Endometrial microvascular endothelial cells (primary cell): ENCODE results near the gene ZMYND8. TPM values are rescaled to one million over a fixed set of nuclear protein-coding genes. Genes with fewer than 3 reads are reported as not detected.
"Not testable (repeated sequence)": the region's sequence is repeated elsewhere in the genome, so short reads cannot be mapped to it uniquely, and the experiment has no call there.

ENCODE experiments used
- in situ Hi-C: cut with HindIII; loops from 2 replicates; pipeline ENCODE4 v1.10.0; 2017; ENCODE audit warnings: low sequenced_read_pairs, low pct_unique_long_range_greater_than_20kb; ENCODE audit errors: inconsistent ontology term
- total RNA-seq: library from RNA; depleted of rRNA; stranded (reverse); fragments of >200 nt; gene quantifications from one replicate; pipeline ENCODE4 v1.2.3, GENCODE V29; 2015; ENCODE audit errors: inconsistent ontology term

ZMYND8 gene
- total RNA-seq, 1 donor from 2014 or later, result 22.4 TPM

DNA sequence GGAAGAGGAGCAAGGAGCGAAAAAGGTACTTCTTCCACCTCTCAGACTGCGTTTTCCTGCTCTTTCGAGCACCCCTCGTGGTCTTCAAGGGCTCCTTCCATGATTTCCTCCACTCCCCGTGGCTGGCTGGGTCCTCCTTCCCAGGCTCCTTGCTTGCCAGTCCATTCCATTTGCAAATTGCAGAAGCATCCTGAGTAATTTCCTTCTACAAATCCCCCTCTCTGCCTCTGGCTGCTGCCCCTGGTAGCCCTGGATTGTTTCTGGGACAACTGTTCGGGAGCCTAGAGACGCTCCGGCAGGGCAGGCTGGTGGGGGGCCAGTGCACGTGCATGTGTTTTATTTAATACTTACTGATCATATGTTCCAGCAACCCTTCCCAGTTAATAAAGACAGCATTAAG lies 173.1 kb downstream of the ZMYND8 start:
- in situ Hi-C loops, result no loop called here

DNA sequence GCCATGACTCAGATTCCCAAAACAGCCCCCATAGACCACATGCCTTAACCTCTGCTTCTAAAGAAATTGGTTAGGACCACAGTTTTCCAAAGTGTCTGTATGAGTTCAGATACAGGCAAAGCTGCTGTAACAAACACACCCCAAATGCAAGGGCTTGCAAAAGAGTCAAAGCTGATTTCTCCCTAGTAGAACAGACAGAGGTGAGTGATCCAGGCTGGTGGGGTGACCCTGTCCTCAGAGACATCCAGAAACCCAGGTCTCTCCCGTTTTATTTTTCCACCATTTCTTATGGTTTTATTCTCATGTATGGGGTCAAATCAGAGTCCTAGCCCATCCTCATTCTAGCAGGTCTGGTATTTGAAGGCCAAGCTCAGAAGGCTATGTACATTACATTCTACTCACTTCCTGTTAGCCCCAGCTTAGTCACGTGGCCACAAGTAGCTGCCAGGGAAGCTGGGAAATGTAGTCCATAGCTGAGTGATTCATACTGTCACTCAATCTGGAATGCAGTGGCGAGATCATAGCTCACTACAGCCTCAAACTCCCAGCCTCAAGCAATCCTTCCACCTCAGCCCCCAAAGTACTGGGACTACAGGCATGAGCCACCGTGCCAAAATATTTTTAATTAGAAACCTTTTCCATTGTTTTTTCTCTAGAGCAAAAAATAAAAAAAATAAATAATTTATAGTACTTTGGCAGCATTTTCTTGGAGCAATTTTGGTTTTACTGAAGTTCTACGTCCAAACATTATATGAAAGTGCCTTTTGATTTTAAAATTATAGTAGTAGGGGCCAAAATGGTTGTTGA lies 175.2 kb downstream of the ZMYND8 start:
- in situ Hi-C loops, result no loop called here

DNA sequence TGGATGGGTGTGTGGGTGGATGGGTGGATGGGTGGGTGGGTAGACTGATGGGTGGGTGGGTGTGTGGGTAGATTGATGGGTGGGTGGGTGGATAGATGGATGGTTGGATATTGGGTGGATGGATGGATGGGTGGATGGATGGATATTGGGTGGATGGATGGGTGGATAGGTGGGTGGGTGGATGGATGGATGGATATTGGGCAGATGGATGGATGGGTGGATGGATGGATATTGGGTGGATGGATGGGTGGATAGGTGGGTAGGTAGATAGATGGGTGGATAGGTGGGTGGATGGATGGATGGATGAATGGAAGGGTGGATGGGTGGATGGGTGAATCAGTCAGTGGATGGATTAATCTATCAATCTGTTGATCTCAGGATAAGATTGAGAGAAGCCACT lies 177.2 kb downstream of the ZMYND8 start:
- in situ Hi-C loops, result no loop called here

DNA sequence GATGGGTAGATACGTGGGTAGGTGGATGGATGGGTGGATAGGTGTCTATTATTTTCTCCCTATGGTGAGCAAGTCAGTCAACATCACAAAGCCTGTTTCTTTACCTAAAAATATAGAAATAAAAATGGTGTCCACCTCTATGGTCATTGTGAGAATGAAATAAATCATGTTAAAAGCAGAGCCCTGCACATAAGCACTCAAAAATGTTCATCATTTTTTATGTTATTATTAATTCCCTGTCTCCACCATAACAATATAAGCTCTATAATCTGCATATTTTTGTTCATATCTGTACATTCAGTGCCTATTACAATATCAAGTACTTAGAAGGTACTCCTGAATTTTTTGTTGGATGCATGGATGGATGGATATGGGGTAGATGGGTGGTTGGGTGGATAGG lies 177.6 kb downstream of the ZMYND8 start:
- in situ Hi-C loops, result no loop called here

DNA sequence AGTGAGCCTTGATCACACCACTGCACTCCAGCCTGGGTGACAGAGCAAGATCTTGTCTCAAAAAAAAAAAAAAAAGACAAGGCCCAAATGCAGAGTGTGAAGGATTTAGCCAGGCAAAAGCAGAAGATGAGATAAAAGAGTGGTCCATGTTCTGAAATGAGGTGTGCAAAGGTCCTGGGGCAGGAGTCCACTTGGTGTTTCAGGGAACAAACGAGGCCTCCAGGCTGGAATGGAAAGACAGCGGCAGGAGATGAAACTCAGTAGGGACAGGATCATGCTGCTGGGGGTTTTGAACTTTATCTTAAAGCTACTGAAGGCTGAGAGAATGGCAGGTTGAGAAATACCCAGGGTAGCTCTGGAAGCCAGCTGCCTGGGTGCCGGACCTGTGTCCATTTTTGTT lies 178.2 kb downstream of the ZMYND8 start:
- in situ Hi-C loops, result no loop called here

DNA sequence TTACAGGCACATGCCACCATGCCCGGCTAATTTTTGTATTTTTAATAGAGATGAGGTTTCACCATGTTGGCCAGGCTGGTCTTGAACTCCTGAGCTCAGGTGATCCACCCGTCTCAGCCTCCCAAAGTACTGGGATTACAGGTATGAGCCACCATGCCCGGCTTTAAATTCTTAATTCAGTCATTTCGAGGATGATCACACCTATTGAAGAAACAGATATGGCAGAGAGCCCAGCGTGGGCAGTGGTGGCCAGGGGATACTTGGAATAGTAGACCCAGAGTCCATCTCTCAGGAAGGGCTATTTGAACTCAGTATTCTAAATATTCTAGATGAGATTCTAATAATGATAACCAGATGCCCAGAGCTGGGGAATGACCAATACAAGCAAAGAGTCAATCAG lies 180.3 kb downstream of the ZMYND8 start:
- in situ Hi-C loops, result not testable (repeated sequence)

DNA sequence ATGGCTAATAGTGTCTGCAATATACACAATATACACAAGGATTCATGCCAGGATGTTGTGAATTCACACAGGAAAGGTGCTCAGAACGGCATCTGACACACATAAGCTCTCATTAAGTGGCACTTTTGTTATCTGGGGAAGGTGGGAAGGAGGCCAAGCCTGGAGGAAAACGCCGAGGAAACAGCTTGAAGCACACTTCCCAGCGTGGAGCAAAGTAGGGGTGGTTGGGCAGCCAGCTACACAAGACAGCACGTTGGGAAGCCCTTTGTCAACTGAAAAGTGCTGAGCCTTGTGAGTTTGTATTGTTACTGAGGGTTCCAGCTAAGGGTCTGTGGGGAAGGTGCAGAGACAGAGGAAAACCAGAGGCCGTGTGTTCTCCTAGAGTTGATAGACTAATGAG lies 181.0 kb downstream of the ZMYND8 start:
- in situ Hi-C loops, result no loop called here

DNA sequence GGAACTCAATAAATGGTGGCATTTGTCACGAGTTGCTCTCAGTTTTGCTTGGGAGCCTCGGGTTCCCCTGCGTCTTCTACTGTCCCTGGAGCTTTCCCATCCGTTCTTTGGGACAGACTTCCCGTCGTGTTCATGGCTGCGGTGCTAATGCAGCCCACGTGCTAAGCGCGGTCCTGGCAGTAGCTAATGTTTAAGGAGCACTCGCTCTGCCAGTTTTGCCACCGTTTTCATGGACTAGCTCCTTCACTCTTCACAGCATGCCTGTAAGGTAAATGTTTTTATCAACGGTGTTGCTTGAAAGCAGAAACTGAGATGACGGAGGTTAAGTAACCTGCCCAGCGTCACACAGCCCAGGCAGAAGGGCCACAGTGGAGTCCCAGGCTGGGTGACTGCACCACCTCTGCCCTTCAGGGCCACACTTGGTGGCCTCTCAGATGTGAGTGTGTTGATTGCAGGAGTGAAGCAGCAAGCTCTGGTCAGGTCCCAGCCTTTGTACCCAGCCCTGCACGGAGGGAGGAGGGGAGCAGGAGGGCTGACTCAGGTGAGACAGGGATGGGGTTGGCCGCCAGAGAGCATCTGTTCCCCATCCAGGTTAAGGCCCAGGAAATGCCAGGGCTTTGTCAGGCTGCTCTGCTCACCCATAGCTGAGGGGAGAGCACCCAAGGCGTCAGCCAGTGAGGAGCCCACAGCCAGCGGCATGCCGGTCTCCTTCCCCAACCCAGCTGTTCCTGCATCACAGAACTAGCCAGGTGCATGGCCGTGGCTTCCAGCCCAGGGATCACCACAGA lies 181.8 kb downstream of the ZMYND8 start:
- in situ Hi-C loops, result no loop called here

DNA sequence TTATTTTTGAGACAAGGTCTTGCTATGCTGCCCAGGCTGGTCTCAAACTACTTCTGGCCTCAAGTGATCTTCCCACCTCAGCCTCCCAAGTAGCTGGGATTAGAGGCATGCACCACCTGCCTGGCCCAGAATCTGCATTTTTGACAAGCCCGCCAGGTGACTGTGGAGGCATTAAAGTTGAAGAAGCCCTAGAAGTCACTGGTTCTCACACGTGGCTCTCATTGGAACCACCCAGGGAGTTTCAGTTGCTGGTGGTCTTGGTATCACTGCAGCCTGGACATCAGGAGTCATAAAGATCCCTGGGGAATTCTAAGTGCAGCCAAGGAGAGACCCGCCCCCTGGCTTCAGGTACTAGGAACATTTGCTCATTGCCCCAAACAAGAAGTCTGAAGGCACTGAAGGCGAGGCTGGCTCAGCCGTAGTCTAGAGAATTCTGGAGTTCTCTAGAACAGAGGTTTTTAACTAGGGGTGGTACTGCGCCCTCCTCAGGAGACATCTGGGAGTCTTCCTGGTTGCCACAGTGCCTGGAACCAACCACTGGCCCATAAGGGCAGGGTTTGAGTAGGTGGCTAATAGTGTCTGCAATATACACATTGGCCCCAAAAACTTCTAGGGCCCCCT lies 182.8 kb downstream of the ZMYND8 start:
- in situ Hi-C loops, result no loop called here

DNA sequence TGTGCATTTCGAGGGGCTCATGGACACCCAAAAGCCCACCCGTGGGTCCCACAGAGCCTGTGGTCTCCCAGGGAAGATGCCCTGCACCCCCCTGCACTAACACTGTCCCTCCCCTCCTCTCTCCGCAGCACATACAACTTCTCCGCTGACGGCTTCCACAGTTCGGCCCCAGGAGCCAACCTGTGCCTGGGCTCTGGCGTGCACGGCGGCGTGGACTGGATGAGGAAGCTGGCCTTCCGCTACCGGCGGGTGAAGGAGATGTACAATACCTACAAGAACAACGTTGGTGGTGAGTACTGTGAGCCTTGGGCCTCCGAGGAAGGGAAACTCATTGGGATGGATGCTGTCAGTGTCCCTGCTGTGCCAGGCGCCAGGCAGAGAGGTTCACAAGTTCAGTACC lies 183.9 kb downstream of the ZMYND8 start:
- in situ Hi-C loops, result no loop called here

DNA sequence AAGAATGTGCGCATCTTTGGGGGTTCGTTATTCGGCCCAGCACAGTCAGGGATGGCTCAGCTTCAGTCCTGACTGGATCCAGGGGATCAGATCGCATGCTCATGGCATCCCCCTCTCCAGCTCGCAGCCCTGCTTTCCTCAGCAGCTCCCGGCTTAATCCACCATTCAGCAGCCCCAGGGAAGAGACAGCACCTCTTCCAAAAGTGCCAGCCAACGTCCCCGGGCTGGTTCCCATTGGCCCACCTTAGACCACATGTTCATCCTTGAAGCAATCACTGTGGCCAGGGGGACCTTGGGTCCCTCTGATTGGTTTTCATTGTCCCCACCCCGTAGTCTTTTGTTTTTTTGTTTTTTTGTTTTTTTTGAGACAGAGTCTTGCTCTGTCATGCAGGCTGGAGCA lies 188.7 kb downstream of the ZMYND8 start:
- in situ Hi-C loops, result no loop called here

DNA sequence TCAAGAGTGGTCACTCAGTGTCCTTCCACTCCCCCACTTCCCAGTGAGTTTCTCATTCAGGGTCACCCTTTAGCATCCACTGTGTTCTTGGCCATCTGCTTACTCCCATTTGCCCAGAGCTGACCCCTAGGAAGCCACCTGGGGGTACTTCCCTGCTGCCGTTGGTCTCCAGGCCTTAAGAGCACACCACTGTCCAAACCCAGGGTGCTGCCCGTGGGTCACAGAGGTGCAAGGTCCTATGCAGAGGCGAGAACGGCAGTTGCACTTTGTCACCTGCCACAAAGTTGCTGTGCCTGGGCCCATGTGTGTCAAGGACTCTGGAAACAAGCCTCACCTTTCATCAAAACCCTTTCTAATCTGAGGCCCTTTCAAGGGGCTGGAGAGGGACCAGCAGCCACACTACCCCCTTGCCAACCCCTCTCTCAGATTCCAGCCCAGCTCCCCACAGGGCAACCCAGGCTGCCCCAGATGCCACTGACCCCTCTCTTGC lies 191.1 kb downstream of the ZMYND8 start:
- in situ Hi-C loops, result no loop called here

DNA sequence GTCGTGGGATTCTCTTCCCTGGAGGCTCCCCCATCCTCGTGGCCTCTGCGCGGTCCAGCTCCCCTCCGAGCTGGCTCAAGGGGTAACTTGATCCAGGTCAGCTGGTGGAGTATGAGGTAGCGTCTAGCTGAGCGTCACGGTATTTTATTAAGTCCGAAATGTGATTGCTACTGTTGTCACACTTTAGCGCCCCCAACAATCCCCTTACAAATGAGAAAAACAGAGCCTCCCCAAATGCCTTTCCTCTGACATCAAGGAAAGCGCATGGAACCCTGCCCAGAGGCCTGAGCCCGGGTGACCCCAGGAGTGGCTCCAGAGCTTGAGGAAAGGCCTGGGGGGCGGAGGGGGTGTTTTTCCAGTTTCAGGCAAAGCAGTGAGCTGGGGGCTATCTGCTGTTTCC lies 192.4 kb downstream of the ZMYND8 start:
- in situ Hi-C loops, result no loop called here

DNA sequence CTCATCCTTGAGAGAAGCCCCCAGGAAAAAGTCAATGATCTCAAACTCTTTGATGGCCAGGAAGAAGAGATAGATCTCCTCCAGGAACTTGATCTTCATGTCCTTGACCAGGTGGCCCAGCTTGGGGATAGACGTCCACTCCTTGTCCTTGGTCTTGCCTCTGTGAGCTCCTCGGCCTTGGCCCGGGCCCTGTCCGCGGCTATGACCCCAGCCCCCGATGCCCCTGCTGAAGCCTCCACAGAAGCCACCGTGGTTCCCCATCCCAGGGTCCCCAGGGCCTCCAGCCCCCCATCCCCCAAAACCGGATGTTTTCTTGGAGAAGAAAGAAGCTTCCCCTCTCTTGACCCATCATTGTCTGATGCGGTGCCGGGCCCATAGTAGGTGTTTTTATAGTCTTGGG lies 195.1 kb downstream of the ZMYND8 start:
- in situ Hi-C loops, result no loop called here

DNA sequence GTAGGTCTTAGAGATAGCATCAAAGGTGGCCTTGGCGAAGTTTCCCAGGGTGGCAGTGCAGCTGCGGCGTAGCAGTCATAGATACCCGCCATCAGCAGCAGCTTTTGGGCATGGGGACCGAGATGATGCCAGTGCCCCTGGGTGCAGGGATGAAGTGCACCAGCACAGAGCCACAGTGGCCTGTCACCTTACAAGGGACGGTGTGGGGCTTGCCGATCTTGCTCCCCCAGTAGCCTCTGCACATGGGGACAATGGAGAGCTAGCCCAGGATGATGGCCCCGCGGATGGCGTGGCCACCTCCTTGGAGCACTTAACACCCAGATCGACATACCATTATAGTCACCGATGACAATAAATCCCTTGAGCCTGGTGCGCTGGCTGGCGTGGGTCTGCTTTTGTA lies 195.5 kb downstream of the ZMYND8 start:
- in situ Hi-C loops, result no loop called here

DNA sequence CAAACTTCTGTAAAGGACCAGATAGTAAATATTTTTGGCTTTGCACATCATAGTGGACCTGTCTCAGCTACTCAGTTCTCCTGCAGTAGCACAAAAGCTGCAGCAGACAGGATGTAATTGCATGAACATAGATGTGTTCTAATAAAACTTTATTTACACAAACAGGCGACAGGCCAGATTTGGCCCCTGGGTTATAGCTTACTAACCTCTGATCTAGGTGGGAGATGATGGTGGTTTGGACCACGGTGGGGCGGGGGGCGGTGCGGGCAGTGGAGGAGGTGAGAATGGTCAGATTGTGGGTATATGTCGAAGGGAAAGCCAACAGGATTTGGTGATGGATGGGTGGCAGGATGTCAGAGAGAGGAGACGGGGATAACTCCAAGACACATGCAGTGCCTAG lies 196.3 kb downstream of the ZMYND8 start:
- in situ Hi-C loops, result no loop called here
